HEK293 (cell line): ENCODE measurements around the gene STAMBPL1.

ENCODE experiments used
- CTCF ChIA-PET: fragments of 350-600 bp; formaldehyde crosslinking; extraction: SDS; loops from one replicate; lab custom pipeline; 2021; ENCODE audit warnings: antibody characterized with exemption; lab: Yijun Ruan, JAX
- POLR2A ChIA-PET: fragments of 300-600 bp; formaldehyde crosslinking; extraction: SDS; loops from one replicate; lab custom pipeline; 2020; ENCODE audit warnings: antibody characterized with exemption, inconsistent platforms; lab: Yijun Ruan, JAX
- H3K27ac ChIP-seq: fragments of 200-500 bp; sonication (Bioruptor generic); 2 replicates; pipeline ENCODE4 v1.5.1; 2014; ENCODE audit warnings: low read depth, low read length, control low read depth, inconsistent platforms; ENCODE audit errors: extremely low read depth
- H3K36me3 ChIP-seq, 2 experiments: fragments of 200-500 bp in 1 of 2; sonication (Bioruptor generic) in 1 of 2; 1 replicate in 1 of 2; 2 replicates in 1 of 2; pipeline ENCODE4 v1.5.1; 2014 to 2017; ENCODE audit warnings: inconsistent platforms in 2 of 2, low read length in 2 of 2; ENCODE audit not compliant: control insufficient read depth in 2 of 2, insufficient read depth in 1 of 2
- H3K4me1 ChIP-seq: fragments of 200-500 bp; sonication (Bioruptor generic); 2 replicates; pipeline ENCODE4 v1.5.1; 2014; ENCODE audit warnings: mild to moderate bottlenecking, low read length, inconsistent platforms; ENCODE audit not compliant: control insufficient read depth, insufficient read depth
- H3K4me3 ChIP-seq: 2 replicates; pipeline ENCODE4 v1.5.1; 2011; ENCODE audit warnings: low read depth, mild to moderate bottlenecking, control low read depth, low read length, moderate library complexity
- H3K9me3 ChIP-seq: fragments of 200-500 bp; sonication (Bioruptor generic); 2 replicates; pipeline ENCODE4 v1.5.1; 2014; ENCODE audit warnings: low read depth, low read length, inconsistent platforms; ENCODE audit not compliant: control insufficient read depth, insufficient read depth
- ZFHX2 ChIP-seq: fragments of 450-650 bp; formaldehyde crosslinking; conservative IDR thresholded peaks from 2 replicates; pipeline ENCODE4 v1.5.1; 2016; ENCODE audit warnings: missing biosample characterization, missing genetic modification characterization
- ZFP3 ChIP-seq: fragments of 450-650 bp; formaldehyde crosslinking; IDR thresholded peaks from 2 replicates; pipeline ENCODE4 v1.5.1; 2016; ENCODE audit warnings: low read depth, missing biosample characterization, missing genetic modification characterization
- ZFP69B ChIP-seq: fragments of 450-650 bp; formaldehyde crosslinking; IDR thresholded peaks from 2 replicates; pipeline ENCODE4 v1.5.1; 2016; ENCODE audit warnings: missing biosample characterization, missing genetic modification characterization
- ZNF302 ChIP-seq: fragments of 450-650 bp; formaldehyde crosslinking; IDR thresholded peaks from 2 replicates; pipeline ENCODE4 v1.5.1; 2016; ENCODE audit warnings: missing biosample characterization, missing genetic modification characterization, low read depth
- ZNF37A ChIP-seq: fragments of 450-650 bp; IDR thresholded peaks from 2 replicates; pipeline ENCODE4 v1.5.1; 2018; ENCODE audit warnings: missing biosample characterization, missing genetic modification characterization
- ZNF398 ChIP-seq: fragments of 450-650 bp; formaldehyde crosslinking; IDR thresholded peaks from 2 replicates; pipeline ENCODE4 v1.5.1; 2017; ENCODE audit warnings: missing biosample characterization, missing genetic modification characterization
- ZNF518A ChIP-seq: fragments of 450-650 bp; formaldehyde crosslinking; conservative IDR thresholded peaks from 2 replicates; pipeline ENCODE4 v1.5.1; 2016; ENCODE audit warnings: low read depth, missing biosample characterization, missing genetic modification characterization
- ZNF558 ChIP-seq: fragments of 450-650 bp; formaldehyde crosslinking; IDR thresholded peaks from 2 replicates; pipeline ENCODE4 v1.5.1; 2016; ENCODE audit warnings: missing biosample characterization, missing genetic modification characterization
- ZNF580 ChIP-seq: fragments of 450-650 bp; formaldehyde crosslinking; IDR thresholded peaks from 2 replicates; pipeline ENCODE4 v1.5.1; 2016; ENCODE audit warnings: missing biosample characterization, missing genetic modification characterization
- ZNF629 ChIP-seq: fragments of 450-650 bp; formaldehyde crosslinking; IDR thresholded peaks from 2 replicates; pipeline ENCODE4 v1.5.1; 2017; ENCODE audit warnings: missing biosample characterization, missing genetic modification characterization
- ZNF654 ChIP-seq: fragments of 450-650 bp; formaldehyde crosslinking; IDR thresholded peaks from 2 replicates; pipeline ENCODE4 v1.5.1; 2016; ENCODE audit warnings: low read depth, missing biosample characterization, missing genetic modification characterization
- ZNF777 ChIP-seq: fragments of 450-650 bp; formaldehyde crosslinking; IDR thresholded peaks from 2 replicates; pipeline ENCODE4 v1.5.1; 2017; ENCODE audit warnings: missing biosample characterization, missing genetic modification characterization, borderline replicate concordance
- ZNF791 ChIP-seq: fragments of 450-650 bp; formaldehyde crosslinking; IDR thresholded peaks from 2 replicates; pipeline ENCODE4 v1.5.1; 2016; ENCODE audit warnings: missing biosample characterization, missing genetic modification characterization
- TF ChIP-seq, protein P1 (sequence below): fragments of 450-650 bp; formaldehyde crosslinking; IDR thresholded peaks from 2 replicates; pipeline ENCODE4; 2016; ENCODE audit warnings: missing biosample characterization, missing genetic modification characterization
- TF ChIP-seq, protein P2 (sequence below): fragments of 450-650 bp; formaldehyde crosslinking; IDR thresholded peaks from 2 replicates; pipeline ENCODE4 v1.5.1; 2017; ENCODE audit warnings: missing biosample characterization, missing genetic modification characterization

STAMBPL1 gene

GRCh38 chr10:88854684-88855083 is 25.4 kb upstream of the STAMBPL1 start (continued):
- TF ChIP-seq ZNF398 (tag by site-specific recombination) (no peak), ZNF777 (tag by site-specific recombination) (no peak), ZFHX2 (tag by site-specific recombination) (no peak)
- TF ChIP-seq, protein P1, sequence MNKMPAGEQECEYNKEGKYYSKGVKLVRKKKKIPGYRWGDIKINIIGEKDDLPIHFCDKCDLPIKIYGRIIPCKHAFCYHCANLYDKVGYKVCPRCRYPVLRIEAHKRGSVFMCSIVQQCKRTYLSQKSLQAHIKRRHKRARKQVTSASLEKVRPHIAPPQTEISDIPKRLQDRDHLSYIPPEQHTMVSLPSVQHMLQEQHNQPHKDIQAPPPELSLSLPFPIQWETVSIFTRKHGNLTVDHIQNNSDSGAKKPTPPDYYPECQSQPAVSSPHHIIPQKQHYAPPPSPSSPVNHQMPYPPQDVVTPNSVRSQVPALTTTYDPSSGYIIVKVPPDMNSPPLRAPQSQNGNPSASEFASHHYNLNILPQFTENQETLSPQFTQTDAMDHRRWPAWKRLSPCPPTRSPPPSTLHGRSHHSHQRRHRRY (tag by site-specific recombination) = no peak

DNA sequence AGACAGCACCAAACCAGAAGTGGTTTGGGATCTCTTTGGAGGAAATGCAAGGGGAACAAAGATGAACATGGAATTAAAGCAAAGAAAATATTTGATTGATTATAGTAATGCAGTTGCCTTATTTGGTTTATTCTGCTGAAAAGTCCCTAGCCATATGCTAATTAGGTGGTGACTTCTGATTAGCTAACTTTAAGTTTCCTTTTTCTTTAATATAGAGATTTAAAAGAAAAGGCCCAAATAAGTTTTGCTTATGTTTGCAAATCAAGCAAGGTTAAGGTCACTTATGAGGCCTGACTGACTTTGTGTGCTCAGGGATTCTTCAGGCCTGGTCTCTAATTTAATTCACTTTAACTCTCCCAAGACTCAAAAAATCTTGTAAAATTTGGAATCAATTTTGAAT is 22.2 kb upstream of the STAMBPL1 start:
- POLR2A ChIA-PET = no interaction called here
- Histone ChIP-seq H3K4me3 (no peak overlapping the region), H3K4me1 (peaks cover 8% of the 10 kb centered on the region; the same call in 1 of the 2 replicates), H3K27ac (no peak overlapping the region), H3K36me3 (no peaks in the 10 kb centered on the region), H3K9me3 (no peaks in the 10 kb centered on the region)
- CTCF ChIA-PET = interaction anchor here (0.5 to 1.7 kb wide), 2 partner anchors 76 to 473 kb away, joined by 3 to 5 read pairs; no protein-coding TSS in a partner anchor
- TF ChIP-seq ZNF558 (tag by site-specific recombination) (no peak), ZNF302 (no peak), ZNF654 (tag by site-specific recombination) (no peak)

DNA sequence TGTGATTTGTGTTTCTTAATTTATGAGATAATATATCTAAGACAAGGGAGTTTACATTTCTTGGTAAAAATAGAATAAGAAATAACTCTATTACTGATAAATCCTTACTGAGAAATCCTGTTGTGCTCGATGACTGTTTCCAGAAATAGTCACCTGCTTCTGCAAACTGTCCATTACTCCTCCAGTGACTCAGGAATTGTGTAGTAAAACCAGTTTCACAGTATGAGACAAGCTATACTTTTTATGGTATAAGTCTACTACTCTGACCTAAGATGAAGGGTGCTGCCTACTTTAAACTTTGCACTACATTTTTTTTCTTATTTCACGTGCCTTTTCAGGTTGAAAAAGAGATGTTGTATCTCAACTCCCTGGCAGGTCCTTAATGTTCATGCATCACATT is 21.6 kb upstream of the STAMBPL1 start:
- no peaks in the 10 kb centered on the region for H3K9me3 ChIP-seq
- ChIA-PET POLR2A (no interaction called here), CTCF (interaction anchor here (0.5 to 1.0 kb wide), 5 partner anchors 20 to 1989 kb away, joined by 3 read pairs; no protein-coding TSS in a partner anchor)
- H3K4me1 ChIP-seq = peaks cover 8% of the 10 kb centered on the region; the same call in 1 of the 2 replicates
- H3K36me3 ChIP-seq = no peaks in the 10 kb centered on the region
- H3K27ac ChIP-seq = no peak overlapping the region
- TF ChIP-seq ZNF580 (tag by site-specific recombination) (no peak), ZNF791 (tag by site-specific recombination) (no peak), ZNF518A (tag by site-specific recombination) (no peak), ZNF629 (no peak), ZNF37A (no peak), ZFP69B (no peak), ZFP3 (no peak)
- TF ChIP-seq, protein P2, sequence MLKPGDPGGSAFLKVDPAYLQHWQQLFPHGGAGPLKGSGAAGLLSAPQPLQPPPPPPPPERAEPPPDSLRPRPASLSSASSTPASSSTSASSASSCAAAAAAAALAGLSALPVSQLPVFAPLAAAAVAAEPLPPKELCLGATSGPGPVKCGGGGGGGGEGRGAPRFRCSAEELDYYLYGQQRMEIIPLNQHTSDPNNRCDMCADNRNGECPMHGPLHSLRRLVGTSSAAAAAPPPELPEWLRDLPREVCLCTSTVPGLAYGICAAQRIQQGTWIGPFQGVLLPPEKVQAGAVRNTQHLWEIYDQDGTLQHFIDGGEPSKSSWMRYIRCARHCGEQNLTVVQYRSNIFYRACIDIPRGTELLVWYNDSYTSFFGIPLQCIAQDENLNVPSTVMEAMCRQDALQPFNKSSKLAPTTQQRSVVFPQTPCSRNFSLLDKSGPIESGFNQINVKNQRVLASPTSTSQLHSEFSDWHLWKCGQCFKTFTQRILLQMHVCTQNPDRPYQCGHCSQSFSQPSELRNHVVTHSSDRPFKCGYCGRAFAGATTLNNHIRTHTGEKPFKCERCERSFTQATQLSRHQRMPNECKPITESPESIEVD = 0 out of 2 replicates have a peak, but pooled peaks have one; percentile 6
- H3K4me3 ChIP-seq = no peak overlapping the region
